ENCODE data around the gene SLC4A4. TPM values are rescaled to one million over a fixed set of nuclear protein-coding genes. Genes with fewer than 3 reads are reported as not detected.

Gene SLC4A4
- total RNA-seq, 2 donors from 2014 or later: 99.0 to 124 TPM

- DNase-seq: no peak
- Histone ChIP-seq H3K36me3 (no peaks in the 10 kb centered on the region), H3K4me3 (no peak overlapping the region), H3K4me1 (no peaks in the 10 kb centered on the region), H3K27ac (no peak overlapping the region), H3K27me3 (no peaks in the 10 kb centered on the region), H3K9me3 (no peaks in the 10 kb centered on the region), H3K9ac (ENCODE audit: low read depth in 2 of 2, low read length in 2 of 2) (no peak overlapping the region)
- no peak for TF ChIP-seq CTCF (IDR thresholded peaks at IDR 0.05)
- intact Hi-C loops (cut with DNase I): no loop called here
Observed at GRCh38 chr4:71449878-71450277, 111.1 kb downstream of the SLC4A4 start.

- no peak overlapping the region for H3K27ac ChIP-seq
- H3K9ac ChIP-seq (ENCODE audit: low read depth in 2 of 2, low read length in 2 of 2): no peak overlapping the region
- no peaks in the 10 kb centered on the region for H3K27me3 ChIP-seq
- DNase-seq: no peak
- H3K9me3 ChIP-seq: no peaks in the 10 kb centered on the region
- no peak for TF ChIP-seq CTCF (IDR thresholded peaks at IDR 0.05)
- intact Hi-C loops (cut with DNase I): no loop called here
- no peak overlapping the region for H3K4me3 ChIP-seq
- no peaks in the 10 kb centered on the region for H3K4me1 ChIP-seq
- no peaks in the 10 kb centered on the region for H3K36me3 ChIP-seq
Observed at GRCh38 chr4:71453531-71453930, 114.7 kb downstream of the SLC4A4 start.

GRCh38 chr4:71456841-71457240 lies 118.0 kb downstream of the SLC4A4 start:
- intact Hi-C loops (cut with DNase I): no loop called here
- no peak for DNase-seq
- Histone ChIP-seq H3K9me3 (no peaks in the 10 kb centered on the region), H3K27ac (no peak overlapping the region), H3K27me3 (no peaks in the 10 kb centered on the region), H3K4me3 (no peak overlapping the region), H3K9ac (ENCODE audit: low read depth in 2 of 2, low read length in 2 of 2) (no peak overlapping the region), H3K36me3 (no peaks in the 10 kb centered on the region), H3K4me1 (no peaks in the 10 kb centered on the region)
- TF ChIP-seq CTCF (IDR thresholded peaks at IDR 0.05): no peak

- Histone ChIP-seq H3K27me3 (no peaks in the 10 kb centered on the region), H3K9me3 (no peaks in the 10 kb centered on the region), H3K36me3 (no peaks in the 10 kb centered on the region), H3K9ac (ENCODE audit: low read depth in 2 of 2, low read length in 2 of 2) (no peak overlapping the region), H3K4me1 (no peaks in the 10 kb centered on the region), H3K27ac (peak overlapping the region; percentile 1), H3K4me3 (no peak overlapping the region)
- peak; percentile 31 for DNase-seq
- no peak for TF ChIP-seq CTCF (IDR thresholded peaks at IDR 0.05)
- intact Hi-C loops (cut with DNase I): no loop called here
Observed at GRCh38 chr4:71460371-71460770, 121.6 kb downstream of the SLC4A4 start.

GRCh38 chr4:71461422-71461821 lies 122.6 kb downstream of the SLC4A4 start:
- no peak for TF ChIP-seq CTCF (IDR thresholded peaks at IDR 0.05)
- H3K27ac ChIP-seq: no peak overlapping the region
- no peak for DNase-seq
- no peaks in the 10 kb centered on the region for H3K4me1 ChIP-seq
- H3K27me3 ChIP-seq: no peaks in the 10 kb centered on the region
- H3K9me3 ChIP-seq: no peaks in the 10 kb centered on the region
- no peaks in the 10 kb centered on the region for H3K36me3 ChIP-seq
- intact Hi-C loops (cut with DNase I): no loop called here
- no peak overlapping the region for H3K4me3 ChIP-seq
- H3K9ac ChIP-seq (ENCODE audit: low read depth in 2 of 2, low read length in 2 of 2): no peak overlapping the region

- Histone ChIP-seq H3K27ac (no peak overlapping the region), H3K27me3 (no peaks in the 10 kb centered on the region), H3K4me3 (no peak overlapping the region), H3K9me3 (no peaks in the 10 kb centered on the region), H3K36me3 (no peaks in the 10 kb centered on the region), H3K4me1 (no peaks in the 10 kb centered on the region), H3K9ac (ENCODE audit: low read depth in 2 of 2, low read length in 2 of 2) (no peak overlapping the region)
- no peak for TF ChIP-seq CTCF (IDR thresholded peaks at IDR 0.05)
- intact Hi-C loops (cut with DNase I): no loop called here
- DNase-seq: no peak
Observed at GRCh38 chr4:71466775-71467174, 128.0 kb downstream of the SLC4A4 start.

All from colonic mucosa (tissue), 4 donors.